Hematopoietic multipotent progenitor cell treated with erythropoietin and hydrocortisone succinate and interleukin-3 and kit ligand, for 4 days (in vitro differentiated cells): ENCODE data around the gene NECTIN4.
"Not testable (repeated sequence)": the region's sequence is repeated elsewhere in the genome, so short reads cannot be mapped to it uniquely, and the experiment has no call there.

ENCODE experiments used
- DNase-seq: peaks from one replicate; pipeline ENCODE4 v3.0.0-alpha.2; 2015

Gene NECTIN4

GRCh38 chr1:161048949-161049722 lies 40.2 kb downstream of the NECTIN4 start:
- no peak for DNase-seq

DNA sequence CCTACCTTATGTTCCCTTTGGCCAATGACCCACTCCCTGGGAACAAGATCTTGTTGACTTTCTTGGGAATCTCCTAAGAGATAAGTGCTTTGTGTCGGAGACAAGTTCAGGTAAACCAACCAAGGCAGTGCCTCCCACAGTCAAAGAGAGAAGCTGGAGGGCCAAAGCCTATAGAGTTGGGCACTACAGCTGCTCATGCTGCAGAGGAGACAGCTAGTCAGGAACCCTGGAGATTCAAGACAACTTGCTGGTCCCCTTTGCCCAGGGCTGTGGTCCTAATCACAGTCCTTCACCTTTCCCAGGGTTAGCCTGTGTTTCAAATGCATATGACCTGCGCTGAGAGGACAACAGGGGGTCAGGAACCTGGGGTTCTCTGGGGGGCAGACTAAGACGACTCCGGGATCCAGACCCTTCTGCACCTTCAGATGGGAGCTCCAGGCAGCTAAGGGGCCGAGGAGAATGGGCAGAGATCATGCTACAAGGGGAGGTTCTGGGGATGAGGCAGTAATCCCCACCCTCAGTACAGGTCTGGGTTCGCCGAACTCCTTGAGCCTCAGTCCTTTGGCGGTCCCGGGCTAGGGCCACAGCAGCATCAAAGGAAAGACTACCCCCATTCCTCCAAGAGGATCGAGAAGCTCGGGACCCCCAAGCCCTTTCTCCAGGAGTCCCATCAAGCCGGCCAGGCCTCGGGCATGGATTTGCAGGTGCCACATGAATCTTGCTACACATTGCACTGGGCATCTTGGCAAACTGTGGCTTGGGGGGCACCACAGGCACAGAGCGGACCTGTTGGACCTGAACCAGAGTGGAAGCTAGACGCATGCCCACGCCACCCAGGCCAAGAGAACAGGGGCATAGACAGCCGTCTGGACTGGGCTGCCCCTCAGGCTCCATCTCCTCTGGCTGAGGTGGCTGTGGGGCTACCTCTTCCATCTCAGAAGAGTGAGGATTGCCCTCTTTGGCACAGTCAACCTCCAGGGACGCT lies 41.6 kb downstream of the NECTIN4 start:
- no peak for DNase-seq

DNA sequence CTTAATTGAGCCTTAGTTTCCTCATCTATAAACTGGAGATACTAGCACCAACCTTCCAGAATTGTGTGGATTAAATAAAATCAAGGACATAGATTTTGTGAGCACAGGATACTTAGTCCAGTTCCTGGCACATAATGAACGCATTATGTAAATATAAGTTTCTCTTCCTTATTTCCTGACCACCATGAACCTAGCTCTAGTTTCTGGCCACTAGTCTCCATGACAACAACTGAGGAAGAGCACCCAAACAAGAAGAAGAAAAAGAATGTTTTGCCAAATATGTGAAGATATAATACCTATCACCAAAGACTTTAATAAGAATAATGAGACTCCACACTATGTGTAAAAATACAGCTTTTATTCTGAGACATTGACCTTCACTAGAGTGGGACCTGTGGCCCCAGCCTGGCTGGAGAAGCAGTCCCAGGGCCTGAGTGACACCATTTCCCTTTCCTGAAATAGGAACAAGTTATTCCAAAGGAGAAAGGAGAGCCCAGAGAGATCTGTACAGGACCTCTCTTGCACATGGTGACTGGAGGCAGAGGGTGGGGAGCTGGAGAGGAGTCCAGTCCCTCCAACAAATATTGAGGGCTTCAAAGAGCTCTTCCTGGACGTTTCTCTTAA lies 42.6 kb downstream of the NECTIN4 start:
- peak; percentile 48 for DNase-seq

GRCh38 chr1:161045736-161046604 lies 43.4 kb downstream of the NECTIN4 start, which contains the start of gene USF1:
TSS of gene USF1 (minus strand) at chr1:161045977. CDS start at chr1:161043275, 2,702 bp downstream.
- peak; percentile 98 for DNase-seq

- peak; percentile 94 for DNase-seq
Observed at GRCh38 chr1:161044908-161045735, 44.2 kb downstream of the NECTIN4 start.

GRCh38 chr1:161044535-161044907 lies 44.8 kb downstream of the NECTIN4 start:
- peak; percentile 37 for DNase-seq

GRCh38 chr1:161039546-161039945 lies 49.8 kb downstream of the NECTIN4 start:
- no peak for DNase-seq

GRCh38 chr1:161039154-161039545 lies 50.2 kb downstream of the NECTIN4 start:
- no peak for DNase-seq

DNA sequence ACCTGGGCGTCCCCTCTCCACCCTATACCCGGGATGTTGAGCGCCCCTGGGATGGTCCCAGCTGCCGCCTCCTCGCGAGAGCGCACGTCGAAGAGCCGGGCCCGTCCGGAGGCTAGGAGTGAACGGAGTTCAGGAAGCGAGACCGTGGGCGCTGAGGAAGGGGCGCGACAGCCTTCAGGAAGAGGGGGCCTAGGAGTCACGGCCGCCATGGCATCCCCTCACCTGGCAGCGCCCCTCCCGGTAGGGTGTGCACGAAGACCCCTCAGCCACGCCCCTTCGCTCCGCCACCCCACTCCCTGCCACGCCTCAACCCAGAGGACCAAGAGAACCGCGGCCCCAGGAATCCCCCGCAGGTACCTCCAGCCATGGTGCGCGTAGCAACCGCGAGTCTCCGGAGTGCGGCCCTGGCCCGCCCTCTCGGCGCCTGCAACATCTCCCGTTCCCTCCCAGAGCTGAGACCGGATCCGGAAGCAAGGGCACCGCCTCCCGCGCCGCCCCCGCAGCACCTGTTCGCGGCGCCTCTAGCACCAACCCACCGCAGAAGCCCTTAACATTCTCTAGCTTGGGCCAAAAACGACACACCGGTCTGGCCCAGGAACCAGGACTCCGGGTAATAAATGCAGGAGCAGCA lies 50.7 kb downstream of the NECTIN4 start, which contains the start of gene TSTD1:
TSTD1 (minus strand) TSS at position 442 of the 631 bp plus-strand sequence; CDS start at position 367, 75 bp downstream.
- DNase-seq: peak; percentile 89

DNA sequence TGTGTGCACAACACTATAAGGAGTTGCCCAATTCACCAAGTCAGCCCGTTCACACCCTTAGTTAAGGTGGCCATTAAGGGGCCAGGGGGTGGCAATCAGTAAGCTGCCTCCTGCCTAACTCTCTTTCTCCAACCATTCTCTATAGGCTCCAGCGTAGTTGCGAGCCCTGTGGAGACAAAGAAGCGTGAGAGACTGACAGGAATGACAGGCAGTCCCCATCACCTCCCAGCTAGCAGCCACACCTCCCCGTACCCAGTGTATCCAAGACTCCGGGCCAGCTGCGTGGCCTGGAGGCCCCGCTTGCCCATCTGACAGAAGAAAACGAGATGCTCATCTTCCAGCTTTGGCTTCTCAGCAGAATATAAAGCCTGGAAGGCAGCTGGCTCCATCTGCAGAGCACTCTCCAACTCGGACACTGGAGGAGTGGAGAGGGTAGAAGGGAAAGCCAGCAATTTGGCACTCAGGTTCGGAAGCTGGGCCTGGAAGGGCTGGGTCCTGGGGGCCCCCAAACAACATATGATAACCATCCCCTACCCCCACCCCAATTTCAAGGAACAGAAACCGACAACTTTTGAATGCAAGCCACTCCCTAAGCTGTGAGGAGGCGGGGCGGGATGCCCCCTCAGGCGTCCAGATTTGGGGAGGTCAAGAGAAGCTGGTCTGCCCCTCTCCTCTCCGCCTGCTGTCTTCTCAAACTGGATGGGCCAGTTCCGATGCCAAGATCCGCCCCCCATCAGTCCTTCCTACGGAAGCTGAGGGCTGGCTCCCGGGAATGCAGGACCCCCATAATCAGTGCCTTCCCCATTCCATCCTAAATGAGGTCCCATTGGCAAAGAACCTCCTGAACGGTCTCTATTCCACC lies 51.5 kb downstream of the NECTIN4 start:
- no peak for DNase-seq

DNA sequence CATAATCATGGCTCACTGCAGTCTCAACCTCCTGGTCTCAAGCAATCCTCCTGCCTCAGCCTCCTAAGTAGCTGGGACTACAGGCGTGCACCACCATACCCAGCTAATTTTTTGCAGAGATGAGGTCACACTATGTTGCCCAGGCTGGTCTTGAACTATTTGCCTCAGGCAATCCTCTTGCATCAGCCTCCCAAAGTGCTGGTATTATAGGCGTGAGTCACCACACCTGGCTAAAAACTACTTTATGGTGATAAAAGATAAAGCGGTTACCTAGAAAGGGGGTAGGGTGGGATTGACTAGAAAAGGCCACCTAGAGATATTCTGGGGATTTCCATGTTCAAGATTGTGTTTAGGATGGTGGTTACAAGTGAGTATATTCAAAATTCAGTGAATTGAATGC lies 55.6 kb downstream of the NECTIN4 start:
- no peak for DNase-seq

GRCh38 chr1:161032409-161032808 lies 56.9 kb downstream of the NECTIN4 start:
- DNase-seq: no peak

DNA sequence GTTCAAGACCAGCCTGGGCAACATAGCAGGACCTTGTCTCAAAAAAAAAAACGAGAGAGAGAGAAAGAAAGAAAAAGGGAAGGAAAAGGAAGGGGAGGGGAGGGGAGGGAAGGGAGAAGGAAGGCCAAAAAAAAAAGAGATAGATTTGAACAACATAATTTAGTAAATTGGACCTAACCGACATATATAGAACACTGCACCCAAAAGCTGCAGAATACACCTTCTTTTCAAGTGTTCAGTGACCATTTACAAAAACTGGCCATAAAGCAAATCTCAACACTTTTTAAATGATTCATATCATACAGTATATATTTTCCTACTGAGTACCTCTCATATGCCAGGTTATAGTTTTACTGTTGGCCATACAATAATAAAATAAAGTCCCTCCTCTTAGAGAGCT lies 57.5 kb downstream of the NECTIN4 start:
- DNase-seq: no peak

GRCh38 chr1:161029466-161029865 lies 59.9 kb downstream of the NECTIN4 start:
- not testable (repeated sequence) for DNase-seq

- not testable (repeated sequence) for DNase-seq
Observed at GRCh38 chr1:161026954-161027353, 62.4 kb downstream of the NECTIN4 start.

DNA sequence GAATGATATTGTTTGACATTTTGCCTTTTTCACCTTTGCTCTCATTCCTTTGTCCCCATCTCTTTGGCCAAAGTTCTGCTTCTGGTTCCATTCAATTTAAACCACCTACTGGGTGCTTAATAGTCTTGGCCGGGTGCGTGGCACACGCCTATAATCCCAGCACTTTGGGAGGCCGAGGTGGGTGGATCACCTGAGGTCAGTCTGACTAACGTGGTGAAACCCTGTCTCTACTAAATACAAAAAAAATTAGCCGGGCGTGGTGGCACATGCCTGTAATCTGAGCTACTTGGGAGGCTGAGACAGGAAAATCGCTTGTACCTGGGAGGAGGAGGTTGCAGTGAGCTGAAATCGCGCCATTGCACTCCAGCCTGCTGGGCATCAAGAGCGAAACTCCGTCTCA lies 66.9 kb downstream of the NECTIN4 start:
- DNase-seq: not testable (repeated sequence)

GRCh38 chr1:161021970-161022353 lies 67.4 kb downstream of the NECTIN4 start:
- no peak for DNase-seq

DNA sequence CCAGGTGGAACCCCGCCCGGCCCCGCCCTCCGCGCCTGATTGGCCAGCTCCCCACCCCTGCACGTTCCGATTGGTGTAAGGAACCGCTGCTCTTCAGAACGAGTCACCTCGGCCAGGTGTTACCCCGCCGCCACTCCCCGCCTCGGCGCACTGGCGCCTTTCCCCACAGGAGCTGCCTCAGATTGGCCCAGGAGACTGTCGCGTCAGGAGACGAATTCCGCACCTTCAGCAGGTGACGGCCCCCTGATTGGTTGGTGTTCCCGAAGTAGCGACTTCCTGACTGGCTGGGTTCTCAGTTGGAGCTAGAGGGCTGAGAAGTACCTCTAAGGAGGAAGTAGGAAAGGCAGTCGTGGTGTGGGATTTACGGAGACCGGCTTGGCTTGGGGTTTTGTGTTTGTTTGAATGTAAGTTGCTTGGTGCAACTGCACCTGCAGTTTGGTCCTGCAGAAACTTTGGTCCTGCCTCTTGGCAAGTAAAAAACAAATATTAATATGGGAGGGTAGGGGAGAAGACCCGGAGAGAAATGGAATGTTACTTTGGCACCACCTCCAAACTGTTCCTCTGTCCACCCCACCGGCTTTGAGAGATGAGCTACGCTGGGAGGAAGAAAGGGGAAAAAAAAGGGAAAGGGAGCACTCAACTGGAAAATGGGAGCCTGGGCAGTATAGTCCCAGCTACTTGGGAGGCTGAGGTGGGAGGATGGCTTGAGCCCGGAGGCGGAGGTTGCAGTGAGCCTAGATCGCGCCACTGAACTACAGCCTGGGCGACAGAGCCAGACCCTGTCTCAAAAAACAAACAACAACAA lies 68.0 kb downstream of the NECTIN4 start:
- DNase-seq: peak; percentile 93
